Cardiac septum (tissue), 1 donor: Measurements from ENCODE around the gene CAV2. TPM values are rescaled to one million over a fixed set of nuclear protein-coding genes. Genes with fewer than 3 reads are reported as not detected.

Experiments used
- DNase-seq: peaks from one replicate; pipeline ENCODE4 v3.0.0-alpha.2; 2020; ENCODE audit warnings: low spot score
- intact Hi-C: fragments of 100-400 bp; cut with DNase I; formaldehyde crosslinking; loops from one replicate; pipeline ENCODE4 v1.14.0; 2022
- total RNA-seq: library from RNA; stranded (reverse); fragmentation: NEBNext Ultra II Directional; extraction: Animal tissue kit (Norgen Biotek cat#: 25700); gene quantifications from one replicate; pipeline ENCODE4 v1.2.1, GENCODE V29; 2021
- donor health status: DM: no; HTN: no; CAD: no.

CAV2 gene
- total RNA-seq, 1 donor from 2014 or later, result 311 TPM

DNA sequence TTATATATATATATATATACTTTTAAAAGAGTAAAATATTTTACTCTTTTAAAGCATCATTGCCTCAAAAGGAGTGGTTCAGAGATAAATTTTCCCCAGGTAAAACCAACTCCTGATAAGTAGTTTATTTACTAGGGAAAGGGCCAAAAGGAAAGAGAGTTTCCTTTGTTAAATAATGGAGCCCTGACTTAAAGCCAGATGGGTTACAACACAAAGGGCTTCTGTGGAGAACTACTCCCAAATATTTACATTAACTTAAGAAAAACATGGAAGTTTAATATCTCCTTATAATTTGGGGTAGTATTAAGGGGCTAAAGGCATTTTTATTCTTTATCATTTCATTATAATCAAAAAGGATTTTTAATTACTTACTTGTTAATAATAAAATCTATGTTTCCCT, 16.8 kb downstream of the CAV2 start:
- DNase-seq, result no peak
- intact Hi-C loops, result no loop called here

DNA sequence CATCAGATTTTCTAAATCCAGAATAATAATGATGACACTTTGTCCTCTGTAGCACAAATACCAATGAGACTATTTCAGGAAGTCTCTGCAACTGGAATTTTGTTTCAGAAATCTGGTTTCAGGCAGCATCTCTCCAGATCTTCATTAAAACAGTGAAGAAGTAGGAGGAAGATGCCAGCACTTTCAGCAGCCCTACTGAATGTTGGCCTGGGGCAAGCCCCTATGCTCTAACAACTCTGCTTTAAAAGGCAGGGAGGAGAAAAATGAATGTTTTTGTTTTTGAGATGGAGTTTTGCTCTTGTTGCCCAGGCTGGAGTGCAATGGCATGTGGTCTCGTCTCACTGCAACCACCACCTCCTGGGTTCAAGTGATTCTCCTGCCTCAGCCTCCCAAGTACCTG, 18.1 kb downstream of the CAV2 start:
- intact Hi-C loops, result no loop called here
- no peak for DNase-seq

DNA sequence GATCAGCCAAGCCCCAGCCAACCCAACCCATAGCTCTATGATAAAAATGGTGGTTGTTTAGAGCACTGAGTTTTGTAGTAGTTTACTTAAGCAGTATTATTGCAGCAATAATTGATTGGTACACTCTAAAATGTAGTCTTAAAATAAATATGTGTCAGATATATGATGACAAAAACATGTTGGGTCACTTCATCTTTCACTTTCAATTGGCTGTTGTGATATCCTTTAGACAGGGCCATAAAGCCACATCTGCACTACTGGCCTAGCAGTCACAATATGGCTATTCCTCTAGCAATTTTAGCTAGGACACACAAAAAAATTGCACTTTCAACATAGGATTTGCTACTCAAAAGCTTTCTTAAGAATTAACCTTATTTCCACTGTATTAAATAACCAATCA, 19.4 kb downstream of the CAV2 start:
- intact Hi-C loops, result no loop called here
- no peak for DNase-seq

DNA sequence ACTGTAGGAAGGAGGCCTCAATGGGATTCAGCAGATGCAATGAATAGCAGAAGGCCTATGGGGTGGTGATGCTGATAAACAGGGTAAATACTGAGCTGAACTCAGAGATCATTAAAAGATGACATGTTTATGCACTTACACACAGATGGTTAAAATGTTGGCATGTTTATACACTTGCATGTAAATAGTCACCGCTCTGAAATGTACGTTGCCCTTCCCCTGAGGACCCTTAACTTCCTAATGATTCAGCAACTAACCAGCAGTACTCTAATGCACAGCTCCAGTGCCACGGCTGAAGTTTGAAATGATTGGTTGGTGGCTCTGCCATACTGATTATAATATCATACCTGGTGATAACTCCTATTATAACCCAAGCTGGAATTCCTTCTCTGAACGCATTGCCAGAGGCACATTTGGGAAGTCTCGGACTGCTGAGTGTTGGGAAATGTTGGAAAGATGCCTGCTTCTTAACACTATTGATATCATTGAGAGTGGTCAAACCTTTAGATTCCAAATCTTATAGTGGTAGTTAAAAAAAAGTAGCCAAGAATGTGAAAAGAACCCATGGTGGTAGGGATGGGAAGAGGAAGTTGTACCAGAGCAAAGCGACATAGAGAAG, 21.6 kb downstream of the CAV2 start:
- intact Hi-C loops, result loop anchor here (10.0 kb wide), 1 partner anchor 284 kb away; no protein-coding TSS in a partner anchor
- no peak for DNase-seq

DNA sequence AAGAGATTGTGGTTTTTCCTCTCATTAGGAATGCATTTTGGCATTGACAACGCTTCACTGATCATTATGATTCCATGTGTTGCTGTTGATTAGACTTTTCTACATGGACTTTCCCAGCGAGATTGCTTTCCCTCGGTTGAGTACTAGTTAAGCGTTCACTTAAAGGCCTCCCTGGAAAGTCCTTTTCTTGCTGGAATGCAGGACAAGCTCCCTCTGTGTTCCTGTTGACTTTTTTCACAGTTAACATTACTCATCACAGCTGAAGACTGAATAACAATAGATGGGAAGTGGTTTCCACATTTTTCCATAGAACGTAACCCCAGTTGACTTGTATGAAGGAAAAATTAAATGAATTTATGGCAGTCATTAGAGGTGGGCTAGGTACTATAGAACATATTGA, 22.7 kb downstream of the CAV2 start:
- DNase-seq, result no peak
- intact Hi-C loops, result loop anchor here (10.0 kb wide), 1 partner anchor 283 kb away; no protein-coding TSS in a partner anchor

DNA sequence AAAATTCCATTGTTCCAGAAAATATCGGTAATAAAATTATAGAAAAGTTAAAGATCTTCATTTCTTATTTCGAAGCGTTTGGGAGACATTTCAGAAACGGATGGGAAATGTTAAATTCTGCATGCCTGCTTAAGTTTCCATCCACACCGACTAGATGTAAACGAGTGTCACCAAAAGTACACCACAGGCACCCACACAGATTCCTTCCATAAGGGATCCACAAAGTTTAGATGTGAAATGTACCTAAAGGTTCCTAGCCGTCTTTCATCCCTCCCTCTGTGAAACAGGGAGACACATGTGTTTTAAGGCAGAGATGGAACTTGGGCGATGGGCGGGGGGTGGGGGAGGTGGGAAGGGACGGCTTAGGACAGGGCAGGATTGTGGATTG, 24.7 kb downstream of the CAV2 start:
- no peak for DNase-seq
- intact Hi-C loops, result loop anchor here (2.0 to 10.0 kb wide), 4 partner anchors 13 to 281 kb away; no protein-coding TSS in a partner anchor

DNA sequence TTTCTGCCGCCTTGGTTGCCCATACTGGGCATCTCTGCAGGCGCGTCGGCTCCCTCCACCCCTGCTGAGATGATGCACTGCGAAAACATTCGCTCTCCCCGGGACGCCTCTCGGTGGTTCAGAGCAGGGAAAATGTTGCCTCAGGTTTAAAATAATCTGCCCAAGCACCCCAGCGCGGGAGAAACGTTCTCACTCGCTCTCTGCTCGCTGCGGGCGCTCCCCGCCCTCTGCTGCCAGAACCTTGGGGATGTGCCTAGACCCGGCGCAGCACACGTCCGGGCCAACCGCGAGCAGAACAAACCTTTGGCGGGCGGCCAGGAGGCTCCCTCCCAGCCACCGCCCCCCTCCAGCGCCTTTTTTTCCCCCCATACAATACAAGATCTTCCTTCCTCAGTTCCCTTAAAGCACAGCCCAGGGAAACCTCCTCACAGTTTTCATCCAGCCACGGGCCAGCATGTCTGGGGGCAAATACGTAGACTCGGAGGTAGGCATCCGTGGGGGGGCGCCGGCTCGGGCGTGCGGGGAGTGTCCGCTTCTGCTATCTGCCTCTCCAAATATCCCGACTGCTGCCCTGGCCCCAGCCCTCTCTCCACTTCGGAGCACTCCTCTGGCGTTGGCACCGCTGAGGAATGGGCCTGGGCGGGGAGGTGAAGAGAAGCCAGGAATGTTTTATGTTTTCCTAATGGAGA, 25.2 kb downstream of the CAV2 start, which contains the start of gene CAV1:
Gene CAV1 (plus strand): TSS at position 428 of the 689 bp plus-strand sequence. CDS start 27 bp downstream, at position 455.
- DNase-seq, result peak; percentile 92
- intact Hi-C loops, result loop anchor here (2.0 to 10.0 kb wide), 5 partner anchors 14 to 280 kb away; no protein-coding TSS in a partner anchor

DNA sequence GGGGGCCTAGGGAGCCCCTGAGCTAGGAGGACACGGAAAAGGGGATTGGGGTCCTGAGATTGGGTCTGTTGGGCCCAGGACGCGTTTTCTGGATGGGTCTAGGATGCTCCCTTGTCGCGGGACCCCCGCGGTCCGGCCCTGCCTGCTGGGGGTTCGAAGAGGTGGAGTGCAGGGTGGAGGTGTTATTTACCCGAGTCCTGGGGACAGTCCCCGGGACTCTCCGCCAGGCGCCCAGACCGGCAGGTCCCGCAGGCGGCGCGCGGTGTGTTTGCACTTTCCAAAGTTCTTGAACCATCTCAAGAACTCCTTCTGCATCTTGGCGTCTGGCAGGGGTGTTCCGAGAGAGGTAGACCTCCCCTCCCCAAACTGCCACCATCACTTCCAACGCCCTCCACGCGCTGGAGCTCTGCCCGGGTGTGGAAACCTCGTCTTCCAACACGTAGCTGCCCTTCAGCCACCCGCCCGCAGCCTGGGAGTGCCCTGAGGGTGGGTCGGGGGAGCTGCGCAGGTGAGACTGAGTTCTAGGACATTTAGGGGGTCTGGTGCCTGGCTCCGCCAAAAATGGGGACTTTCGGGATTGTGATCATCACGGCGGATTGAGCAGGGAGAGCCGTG, 25.9 kb downstream of the CAV2 start:
- DNase-seq, result peak; percentile 79
- intact Hi-C loops, result loop anchor here (2.0 to 10.0 kb wide), 5 partner anchors 15 to 279 kb away; no protein-coding TSS in a partner anchor

DNA sequence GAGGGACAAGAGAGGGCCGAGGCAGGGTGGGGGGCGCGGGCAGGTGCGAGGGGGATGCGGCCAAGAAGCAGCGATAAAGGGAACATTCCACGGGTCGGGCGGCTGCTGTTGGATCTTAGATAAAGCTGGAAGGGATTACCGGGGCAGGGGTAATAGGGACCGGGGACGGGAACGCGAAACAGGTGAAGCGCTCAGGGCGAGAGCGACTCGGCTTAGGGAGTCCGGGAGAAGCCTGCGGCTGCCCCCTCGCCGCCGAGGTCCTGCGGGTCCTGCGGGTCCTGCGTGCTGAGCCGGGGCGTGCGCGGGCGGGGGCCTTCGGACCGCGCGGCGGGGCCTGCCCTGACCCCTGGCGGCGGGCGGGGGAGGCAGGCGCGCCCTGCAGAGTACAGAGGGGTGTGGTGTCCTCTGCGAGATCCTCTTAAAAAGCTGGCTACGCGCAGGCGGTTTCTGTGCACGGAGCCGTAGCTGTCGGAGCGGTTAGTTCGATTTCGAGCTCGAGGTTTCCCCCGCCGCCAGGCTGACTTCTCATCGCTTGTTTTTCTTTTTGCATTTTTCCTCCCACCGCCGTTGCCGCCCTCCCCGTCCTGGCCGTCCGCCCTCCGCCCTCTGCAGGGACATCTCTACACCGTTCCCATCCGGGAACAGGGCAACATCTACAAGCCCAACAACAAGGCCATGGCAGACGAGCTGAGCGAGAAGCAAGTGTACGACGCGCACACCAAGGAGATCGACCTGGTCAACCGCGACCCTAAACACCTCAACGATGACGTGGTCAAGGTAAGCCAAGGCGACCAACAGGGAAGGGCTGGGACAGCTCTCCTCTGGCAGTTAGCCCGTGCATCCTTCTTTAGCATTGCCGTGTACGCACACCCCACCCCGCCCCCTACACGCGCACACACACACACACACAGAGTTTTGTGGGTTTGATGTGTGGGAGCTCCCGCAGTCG, 26.6 kb downstream of the CAV2 start:
- intact Hi-C loops, result loop anchor here (2.0 to 10.0 kb wide), 8 partner anchors 15 to 279 kb away; no protein-coding TSS in a partner anchor
- peak; percentile 89 for DNase-seq

DNA sequence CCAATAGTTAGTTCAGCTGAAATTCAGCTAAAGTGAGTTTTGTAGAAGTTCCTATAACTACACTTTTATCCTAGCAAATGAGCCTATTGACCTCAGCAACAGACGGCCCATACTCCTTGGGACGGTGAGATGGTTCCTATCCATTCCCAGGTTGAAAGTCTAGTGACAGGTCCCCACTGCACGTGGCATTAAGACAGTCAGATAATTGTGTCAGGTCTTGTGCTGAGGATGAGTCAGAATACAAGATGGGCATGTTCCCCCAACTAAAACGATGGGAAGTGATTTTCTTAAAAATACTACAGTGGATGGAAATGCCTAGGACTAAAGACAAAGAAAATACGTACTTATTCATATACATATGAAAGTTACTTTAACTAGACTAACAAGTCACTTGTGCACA, 27.4 kb downstream of the CAV2 start:
- no peak for DNase-seq
- intact Hi-C loops, result loop anchor here (2.0 to 10.0 kb wide), 5 partner anchors 56 to 278 kb away; no protein-coding TSS in a partner anchor

DNA sequence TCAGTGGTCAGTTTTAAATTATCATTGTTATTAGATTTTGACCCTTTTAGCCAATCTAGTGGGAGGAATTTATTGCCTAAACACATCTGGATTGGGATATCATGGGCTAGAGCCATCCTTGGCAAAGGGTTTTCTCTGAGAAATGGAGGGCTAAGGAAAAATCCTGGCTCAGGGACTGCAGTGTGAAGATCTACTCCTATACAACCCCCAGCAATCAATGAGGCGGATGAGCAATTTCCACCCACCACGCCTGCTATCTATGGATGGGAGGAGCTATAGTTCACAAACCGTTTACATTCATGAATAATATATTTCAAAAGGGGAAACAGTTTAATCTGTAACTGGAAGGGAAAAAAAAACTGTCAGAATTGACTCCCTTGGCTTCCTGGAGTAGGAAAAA, 28.0 kb downstream of the CAV2 start:
- no peak for DNase-seq
- intact Hi-C loops, result loop anchor here (2.0 to 10.0 kb wide), 5 partner anchors 55 to 277 kb away; no protein-coding TSS in a partner anchor

DNA sequence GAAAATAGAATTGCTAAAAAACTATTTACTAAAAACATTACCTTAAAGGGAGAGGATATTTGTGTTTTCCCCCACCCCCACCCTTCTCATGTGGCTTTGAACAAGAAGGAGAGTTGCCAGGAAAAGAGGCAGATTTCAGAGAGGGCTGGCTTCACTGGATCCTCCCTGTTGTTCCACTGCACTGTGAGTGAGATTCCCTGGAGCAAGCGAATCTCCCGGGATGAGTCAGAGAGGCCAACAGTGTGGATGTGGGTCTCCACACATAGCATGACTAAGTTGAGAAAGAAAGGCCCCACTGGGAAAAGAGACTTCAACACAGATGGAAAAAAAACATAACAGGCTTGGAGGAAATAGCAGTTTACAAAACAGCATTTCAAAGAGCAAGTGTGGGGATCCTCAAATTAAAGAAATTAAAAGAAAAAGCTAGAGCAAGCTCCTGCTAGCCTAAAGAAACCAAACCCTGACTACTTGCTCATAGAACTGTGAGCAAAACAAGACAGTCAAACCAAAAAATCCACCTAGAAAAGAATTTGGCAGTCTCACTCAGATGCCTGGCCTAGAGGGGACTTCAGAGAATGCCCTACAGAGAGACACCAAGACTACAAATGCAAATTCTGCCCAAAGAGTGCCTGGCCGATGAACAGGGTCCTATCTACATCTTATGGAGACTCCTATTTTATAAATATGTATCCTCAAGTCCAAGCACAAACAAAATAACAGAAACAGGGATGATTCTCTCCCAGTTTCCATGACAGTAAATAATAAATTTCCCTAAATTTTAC, 28.7 kb downstream of the CAV2 start:
- DNase-seq, result peak; percentile 80
- intact Hi-C loops, result loop anchor here (2.0 to 10.0 kb wide), 3 partner anchors 17 to 277 kb away; no protein-coding TSS in a partner anchor

DNA sequence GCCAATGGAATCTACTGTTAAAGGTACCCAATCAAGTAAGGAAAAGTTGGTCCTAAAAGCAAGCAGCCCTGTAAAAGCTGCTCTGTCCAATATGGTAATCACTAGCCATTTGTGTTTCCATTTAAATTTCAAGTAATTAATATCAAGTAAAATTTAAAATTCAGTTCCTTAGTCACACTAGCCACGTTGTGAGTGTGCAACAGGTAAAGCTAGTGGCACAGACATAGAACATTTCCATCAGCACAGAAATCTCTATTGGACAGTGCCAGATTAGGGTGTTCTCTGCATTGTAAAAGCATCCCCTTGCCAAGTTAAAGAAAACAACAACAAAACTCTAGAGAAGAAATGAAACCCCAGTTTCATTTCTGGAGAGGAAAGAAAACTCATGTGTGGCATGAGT, 29.7 kb downstream of the CAV2 start:
- no peak for DNase-seq
- intact Hi-C loops, result loop anchor here (2.0 to 10.0 kb wide), 3 partner anchors 16 to 276 kb away; no protein-coding TSS in a partner anchor

DNA sequence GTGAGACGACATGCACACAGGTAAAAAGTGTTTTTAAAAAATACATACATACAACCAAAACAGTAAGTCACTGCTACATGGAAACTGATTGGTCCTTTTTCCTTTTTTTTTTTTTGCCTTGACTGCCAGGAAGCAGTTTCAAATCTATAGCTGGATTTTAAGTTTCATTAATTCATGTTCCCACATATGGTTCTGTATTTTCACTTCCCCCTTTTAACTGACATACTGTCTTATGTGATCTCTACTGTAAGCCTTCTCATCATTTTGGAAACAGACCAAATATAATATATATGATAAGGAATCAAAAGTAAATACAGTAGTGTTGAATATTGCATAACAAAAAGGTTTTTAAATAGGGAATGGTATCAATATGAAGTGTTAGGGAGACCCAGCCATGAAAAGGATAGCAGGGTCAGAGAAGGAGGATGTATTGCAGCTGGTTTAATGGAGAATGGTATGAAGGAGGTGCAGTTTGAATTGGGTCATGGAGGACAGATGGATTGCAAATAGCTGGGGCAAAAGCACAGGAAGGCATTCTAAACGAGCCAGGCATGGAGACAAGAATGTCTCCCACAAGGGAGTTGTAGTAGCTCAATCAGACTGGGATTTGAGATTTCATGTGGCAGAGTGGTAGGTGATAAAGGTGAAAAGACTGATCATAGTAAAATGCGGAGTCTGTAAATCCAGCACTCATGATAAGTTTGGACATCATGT, 30.7 kb downstream of the CAV2 start:
- DNase-seq, result no peak
- intact Hi-C loops, result no loop called here

DNA sequence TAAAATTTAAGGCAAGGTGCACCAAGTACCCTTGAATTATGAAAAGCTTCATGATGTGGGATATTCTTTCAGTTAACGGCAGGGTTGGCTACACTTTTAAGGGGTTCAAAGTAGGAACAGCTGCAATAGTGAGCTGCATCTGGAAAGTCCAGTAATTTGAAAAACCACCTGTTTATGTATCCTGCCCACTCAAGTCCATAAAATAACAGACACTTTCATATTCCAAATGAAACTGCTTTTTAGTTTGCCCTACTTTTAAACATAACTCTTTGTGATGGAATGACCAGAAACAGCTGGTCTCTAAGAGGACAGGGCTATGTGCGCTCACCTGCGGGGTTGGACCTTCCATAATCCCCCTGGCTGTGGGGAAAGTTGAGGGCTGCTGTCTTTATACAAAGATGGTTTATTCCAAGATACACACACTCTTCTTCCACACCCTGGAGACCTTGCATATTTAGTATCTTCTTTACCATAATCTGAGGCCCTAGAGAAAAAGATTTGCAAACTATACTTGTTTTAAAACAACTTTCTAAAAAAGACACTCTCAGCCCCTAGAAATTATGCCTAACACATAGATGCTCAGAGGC, 32.7 kb downstream of the CAV2 start:
- intact Hi-C loops, result no loop called here
- no peak for DNase-seq

DNA sequence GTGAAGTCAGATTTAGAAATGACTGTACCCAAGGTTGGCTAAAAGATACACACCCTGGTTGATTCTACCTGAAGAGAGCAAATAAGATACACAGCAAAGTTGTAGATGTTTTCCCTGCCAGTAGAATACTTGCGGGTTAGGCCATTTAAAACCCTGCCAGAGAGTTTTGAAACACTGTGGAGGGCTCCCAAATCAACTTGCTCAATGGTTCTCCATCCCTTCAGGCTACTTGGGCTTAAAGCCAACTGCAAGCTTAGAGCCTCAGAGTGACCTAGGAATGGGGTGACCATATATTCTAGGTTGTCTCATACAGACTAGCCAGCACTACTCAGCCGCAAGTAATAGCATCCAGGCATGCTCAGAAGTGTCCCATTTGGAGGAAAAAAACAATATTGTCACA, 35.3 kb downstream of the CAV2 start:
- no peak for DNase-seq
- intact Hi-C loops, result no loop called here

DNA sequence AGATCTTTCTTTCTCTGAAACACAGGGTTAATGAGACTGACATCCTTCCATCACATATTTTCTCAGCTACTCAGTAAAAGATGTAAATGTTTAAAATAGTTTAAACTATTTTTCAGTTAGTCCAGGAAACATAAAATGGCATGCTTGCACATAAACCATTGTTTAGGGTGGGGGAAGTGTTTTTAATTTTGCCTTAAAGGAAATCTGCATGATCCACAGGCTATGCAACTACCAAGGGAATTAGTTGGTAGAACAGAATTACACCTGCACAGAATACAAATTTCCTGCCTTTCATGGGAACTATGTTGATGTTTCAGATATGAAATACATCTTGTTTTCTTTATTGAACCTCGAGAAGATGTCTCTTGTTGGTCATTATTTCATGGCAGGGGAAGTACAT, 35.9 kb downstream of the CAV2 start:
- intact Hi-C loops, result no loop called here
- no peak for DNase-seq
